ENCODE results near the gene ZNF557. TPM values are rescaled to one million over a fixed set of nuclear protein-coding genes. Genes with fewer than 3 reads are reported as not detected.
"Not testable (repeated sequence)": the region's sequence is repeated elsewhere in the genome, so short reads cannot be mapped to it uniquely, and the experiment has no call there.

Gene ZNF557
- total and polyA plus RNA-seq, 2 of the 4 experiments (the other 2 are of a cell fraction) = 3.7 to 21.1 TPM

GRCh38 chr19:7041563-7041962 lies 27.9 kb upstream of the ZNF557 start:
- H3K14ac ChIP-seq (replicated peaks; ENCODE audit: low read depth, low read length); H2BK120ac ChIP-seq (ENCODE audit: low read depth, low read length); H3K4me1 ChIP-seq (ENCODE audit: control insufficient read depth, insufficient read depth, low read length); H3K9ac ChIP-seq (ENCODE audit: low read depth, low read length); H3K79me1 ChIP-seq (ENCODE audit: low read depth in 1 of 2, low read length in 2 of 2); H2AK5ac ChIP-seq (ENCODE audit: low read depth, low read length); H3K36me3 ChIP-seq (ENCODE audit: control insufficient read depth, insufficient read depth, low read length); in situ Hi-C loops (cut with MboI; ENCODE audit: low sequenced_read_pairs); DNase-seq; H2AFZ ChIP-seq (replicated peaks; ENCODE audit: low read length, poor library complexity); H3K4me3 ChIP-seq (ENCODE audit: insufficient read depth, low read depth, low read length); H3K27me3 ChIP-seq (ENCODE audit: control insufficient read depth, insufficient read depth, low read length); H2BK20ac ChIP-seq (ENCODE audit: low read depth, low read length); H3K27ac ChIP-seq (ENCODE audit: insufficient read depth, low read length); H4K8ac ChIP-seq (ENCODE audit: low read depth in 2 of 2, low read length in 2 of 2); H3K9me1 ChIP-seq (ENCODE audit: insufficient read depth, low read length); H3K23ac ChIP-seq (ENCODE audit: low read depth, low read length); H4K5ac ChIP-seq (ENCODE audit: low read depth, low read length); H2BK5ac ChIP-seq (ENCODE audit: low read depth, low read length, poor library complexity, severe bottlenecking); intact Hi-C loops (cut with micrococcal nuclease); CTCF ChIA-PET; H2BK15ac ChIP-seq (ENCODE audit: low read depth, low read length); H4K20me1 ChIP-seq (ENCODE audit: insufficient read depth, low read length); H3K18ac ChIP-seq (ENCODE audit: low read depth, low read length); H3K56ac ChIP-seq (ENCODE audit: extremely low read depth, insufficient read depth, low read length); H2AK9ac ChIP-seq (replicated peaks; ENCODE audit: low read depth, low read length, poor library complexity); dilution Hi-C loops (cut with HindIII; ENCODE audit: low sequenced_read_pairs, unreplicated experiment); H4K91ac ChIP-seq (ENCODE audit: insufficient read depth, low read depth, low read length); H3K4me2 ChIP-seq (ENCODE audit: low read depth, low read length); H3K9me3 ChIP-seq (ENCODE audit: control insufficient read depth, insufficient read depth, low read length); POLR2A ChIA-PET (ENCODE audit: unreplicated experiment); H3K4ac ChIP-seq (ENCODE audit: low read depth, low read length); BruUV-seq (replicated peaks); ATAC-seq (ENCODE audit: low read depth): not testable (repeated sequence)
- WGBS, 2 experiments (ENCODE audit: extremely low coverage in 2 of 2, insufficient read length in 1 of 2) = no CpG with 5 or more reads among the region's 2 CpGs

GRCh38 chr19:7049021-7049420 lies 20.5 kb upstream of the ZNF557 start, which contains the start of gene MBD3L2:
Gene MBD3L2, plus strand, starts transcription at chr19:7049321. Its CDS starts 53 bp downstream, at chr19:7049374.
- H2AFZ ChIP-seq (replicated peaks; ENCODE audit: low read length, poor library complexity); H4K5ac ChIP-seq (ENCODE audit: low read depth, low read length); H3K9me1 ChIP-seq (ENCODE audit: insufficient read depth, low read length); H3K4me1 ChIP-seq (ENCODE audit: control insufficient read depth, insufficient read depth, low read length); H3K27ac ChIP-seq (ENCODE audit: insufficient read depth, low read length); H3K4me3 ChIP-seq (ENCODE audit: insufficient read depth, low read depth, low read length); H3K9ac ChIP-seq (ENCODE audit: low read depth, low read length); in situ Hi-C loops (cut with MboI; ENCODE audit: low sequenced_read_pairs); ATAC-seq (ENCODE audit: low read depth); H2BK20ac ChIP-seq (ENCODE audit: low read depth, low read length); H3K79me1 ChIP-seq (ENCODE audit: low read depth in 1 of 2, low read length in 2 of 2); H2AK9ac ChIP-seq (replicated peaks; ENCODE audit: low read depth, low read length, poor library complexity); H4K91ac ChIP-seq (ENCODE audit: insufficient read depth, low read depth, low read length); dilution Hi-C loops (cut with HindIII; ENCODE audit: low sequenced_read_pairs, unreplicated experiment); H3K18ac ChIP-seq (ENCODE audit: low read depth, low read length); POLR2A ChIA-PET (ENCODE audit: unreplicated experiment); H3K9me3 ChIP-seq (ENCODE audit: control insufficient read depth, insufficient read depth, low read length); H2AK5ac ChIP-seq (ENCODE audit: low read depth, low read length); H2BK120ac ChIP-seq (ENCODE audit: low read depth, low read length); H3K14ac ChIP-seq (replicated peaks; ENCODE audit: low read depth, low read length); CTCF ChIA-PET; H4K20me1 ChIP-seq (ENCODE audit: insufficient read depth, low read length); intact Hi-C loops (cut with micrococcal nuclease); H3K4ac ChIP-seq (ENCODE audit: low read depth, low read length); H4K8ac ChIP-seq (ENCODE audit: low read depth in 2 of 2, low read length in 2 of 2); H2BK5ac ChIP-seq (ENCODE audit: low read depth, low read length, poor library complexity, severe bottlenecking); H3K56ac ChIP-seq (ENCODE audit: extremely low read depth, insufficient read depth, low read length); DNase-seq; H3K23ac ChIP-seq (ENCODE audit: low read depth, low read length); H3K4me2 ChIP-seq (ENCODE audit: low read depth, low read length); H3K27me3 ChIP-seq (ENCODE audit: control insufficient read depth, insufficient read depth, low read length); H3K36me3 ChIP-seq (ENCODE audit: control insufficient read depth, insufficient read depth, low read length); H2BK15ac ChIP-seq (ENCODE audit: low read depth, low read length); BruUV-seq (replicated peaks): not testable (repeated sequence)
- WGBS, 2 experiments (ENCODE audit: extremely low coverage in 2 of 2, insufficient read length in 1 of 2) = no CpG with 5 or more reads among the region's 7 CpGs

All from IMR-90 (cell line).